HCT116 (cell line): Measurements from ENCODE around the gene SIVA1. TPM values are rescaled to one million over a fixed set of nuclear protein-coding genes. Genes with fewer than 3 reads are reported as not detected.

Experiments used
- ATAC-seq: fragments of 200-7000 bp; cut with Tn5 transposase; 2 replicates; pipeline ENCODE4 v1.9.1; 2020; ENCODE audit warnings: mild to moderate bottlenecking, moderate library complexity
- BruUV-seq: library from RNA; stranded (reverse); fragments of 400-500 nt; replicated peaks from 2 replicates; lab custom pipeline; 2021; lab: Mats Ljungman, UMichigan
- CTCF ChIA-PET: fragments of 300-600 bp; sonication (Branson Sonifier 250); formaldehyde crosslinking; loops from one replicate; lab custom pipeline; 2021; ENCODE audit warnings: antibody characterized with exemption; lab: Charles Lee
- POLR2A ChIA-PET: fragments of 300-600, 350-600 bp; sonication (Branson Sonifier 250); formaldehyde crosslinking; loops from one replicate; lab custom pipeline; 2021; ENCODE audit warnings: antibody characterized with exemption; lab: Charles Lee
- RAD21 ChIA-PET, 2 experiments: fragments of 300-600 bp; sonication (Branson Sonifier 250); formaldehyde crosslinking; loops; one replicate each; lab custom pipeline; 2023; ENCODE audit warnings: low total read pairs in 2 of 2; ENCODE audit not compliant: uncharacterized antibody in 2 of 2, unreplicated experiment in 2 of 2, low non-redundant PET in 1 of 2; lab: Charles Lee
- DNase-seq: peaks from one replicate; pipeline ENCODE4 v3.0.0-alpha.2; 2010; ENCODE audit warnings: low read depth, low spot score
- H2AFZ ChIP-seq: fragments of 200-600 bp; shearing (Covaris generic), sonication (generic); 2 replicates; pipeline ENCODE4 v1.6.1; 2017; ENCODE audit warnings: low read depth, mixed run types, mixed read lengths, antibody characterized with exemption, low read length; ENCODE audit not compliant: poor library complexity, severe bottlenecking
- H3K27ac ChIP-seq: 2 replicates; pipeline ENCODE4 v1.5.1; 2012; ENCODE audit warnings: low read depth, low read length
- H3K27me3 ChIP-seq: fragments of 200-600 bp; sonication (generic); 2 replicates; pipeline ENCODE4 v1.6.1; 2016; ENCODE audit warnings: mixed run types, low read length, mixed read lengths; ENCODE audit not compliant: insufficient read depth
- H3K36me3 ChIP-seq, 2 experiments: fragments of 200-500 bp in 1 of 2; fragments of 200-600 bp in 1 of 2; sonication (Bioruptor generic) in 1 of 2; sonication (generic) in 1 of 2; 2 replicates each; pipeline versions ENCODE4 v1.5.1 to v1.6.1; 2014 to 2016; ENCODE audit warnings: low read length in 2 of 2, inconsistent platforms in 1 of 2, mixed read lengths in 1 of 2, mixed run types in 1 of 2; ENCODE audit not compliant: insufficient read depth in 2 of 2, control insufficient read depth in 1 of 2
- H3K4me1 ChIP-seq, 2 experiments: fragments of 200-600 bp in 1 of 2; sonication (generic) in 1 of 2; 2 replicates each; pipeline versions ENCODE4 v1.5.1 to v1.6.1; 2012 to 2017; ENCODE audit warnings: low read length in 2 of 2, inconsistent platforms in 1 of 2, mild to moderate bottlenecking in 1 of 2, mixed read lengths in 1 of 2, mixed run types in 1 of 2, moderate library complexity in 1 of 2; ENCODE audit not compliant: insufficient read depth in 2 of 2, control insufficient read depth in 1 of 2
- H3K4me2 ChIP-seq: fragments of 200-600 bp; sonication (generic); 2 replicates; pipeline ENCODE4 v1.6.1; 2017; ENCODE audit warnings: mixed run types, low read length, mixed read lengths
- H3K4me3 ChIP-seq, 2 experiments: fragments of 200-600 bp in 1 of 2; sonication (generic) in 1 of 2; replicated peaks in 1 of 2; 2 replicates each; pipeline ENCODE4 v1.5.1; 2011 to 2016; ENCODE audit warnings: low read length in 2 of 2, control low read depth in 1 of 2, low read depth in 1 of 2, mild to moderate bottlenecking in 1 of 2, mixed read lengths in 1 of 2, mixed run types in 1 of 2
- H3K79me2 ChIP-seq: fragments of 200-600 bp; sonication (generic); 2 replicates; pipeline ENCODE4 v1.6.1; 2017; ENCODE audit warnings: mild to moderate bottlenecking, mixed run types, low read length, moderate library complexity, mixed read lengths; ENCODE audit not compliant: insufficient read depth
- H3K9ac ChIP-seq: fragments of 200-600 bp; sonication (generic); 2 replicates; pipeline ENCODE4 v1.6.1; 2016; ENCODE audit warnings: low read length, mixed read lengths
- H3K9me2 ChIP-seq: fragments of 200-600 bp; sonication (generic), shearing (Covaris generic); 2 replicates; pipeline ENCODE4 v1.6.1; 2017; ENCODE audit warnings: mixed run types, mild to moderate bottlenecking, moderate library complexity; ENCODE audit not compliant: insufficient read depth
- H3K9me3 ChIP-seq, 2 experiments: fragments of 200-500 bp in 1 of 2; fragments of 200-600 bp in 1 of 2; sonication (Bioruptor generic) in 1 of 2; sonication (generic) in 1 of 2; 2 replicates each; pipeline ENCODE4 v1.6.1; 2014 to 2017; ENCODE audit warnings: low read length in 2 of 2, mixed read lengths in 2 of 2, inconsistent platforms in 1 of 2, low read depth in 1 of 2, mild to moderate bottlenecking in 1 of 2, mixed run types in 1 of 2, moderate library complexity in 1 of 2; ENCODE audit not compliant: control insufficient read depth in 1 of 2, insufficient read depth in 1 of 2
- H4K20me1 ChIP-seq: fragments of 200-600 bp; sonication (generic), shearing (Covaris generic); 2 replicates; pipeline ENCODE4 v1.6.1; 2017; ENCODE audit warnings: mixed run types, mild to moderate bottlenecking, moderate library complexity; ENCODE audit not compliant: insufficient read depth
- ATF3 ChIP-seq: IDR thresholded peaks from 2 replicates; pipeline ENCODE4 v1.6.1; 2012
- CEBPB ChIP-seq: IDR thresholded peaks from 2 replicates; pipeline ENCODE4 v1.6.1; 2012; ENCODE audit warnings: low read depth
- ELF1 ChIP-seq: IDR thresholded peaks from 2 replicates; pipeline ENCODE4 v1.6.1; 2012; ENCODE audit warnings: low read depth, borderline replicate concordance
- EZH2 ChIP-seq: fragments of 200-600 bp; sonication (generic); IDR thresholded peaks from 2 replicates; pipeline ENCODE4 v1.6.1; 2017; ENCODE audit warnings: antibody characterized with exemption, mixed run types
- EZH2phosphoT487 ChIP-seq: fragments of 200-600 bp; IDR thresholded peaks from 2 replicates; pipeline ENCODE4 v1.6.1; 2018; ENCODE audit warnings: antibody characterized with exemption, borderline replicate concordance
- FOSL1 ChIP-seq: IDR thresholded peaks from 2 replicates; pipeline ENCODE4 v1.6.1; 2012; ENCODE audit warnings: low read depth
- MAX ChIP-seq: IDR thresholded peaks from 2 replicates; pipeline ENCODE4 v1.6.1; 2012
- POLR2AphosphoS5 ChIP-seq: IDR thresholded peaks from 2 replicates; pipeline ENCODE4 v1.6.1; 2011; ENCODE audit warnings: mild to moderate bottlenecking, low read depth, low read length, moderate library complexity
- RAD21 ChIP-seq: IDR thresholded peaks from 2 replicates; pipeline ENCODE4 v1.6.1; 2012; ENCODE audit warnings: low read depth, mild to moderate bottlenecking
- REST ChIP-seq: IDR thresholded peaks from 2 replicates; pipeline ENCODE4 v1.6.1; 2012; ENCODE audit warnings: low read depth
- SRF ChIP-seq: IDR thresholded peaks from 2 replicates; pipeline ENCODE4 v1.6.1; 2012; ENCODE audit warnings: low read depth
- TCF7L2 ChIP-seq: IDR thresholded peaks from 2 replicates; pipeline ENCODE4 v1.7.0; 2011; ENCODE audit warnings: borderline replicate concordance, inconsistent platforms; ENCODE audit not compliant: insufficient read depth, insufficient read length; ENCODE audit errors: extremely low read depth
- YY1 ChIP-seq: IDR thresholded peaks from 2 replicates; pipeline ENCODE4 v1.6.1; 2011; ENCODE audit warnings: low read length, low read depth, moderate library complexity, mild to moderate bottlenecking; ENCODE audit not compliant: insufficient replicate concordance; ENCODE audit errors: extremely low read depth
- ZBTB33 ChIP-seq: IDR thresholded peaks from 2 replicates; pipeline ENCODE4 v1.6.1; 2011; ENCODE audit warnings: mild to moderate bottlenecking, low read length, moderate library complexity; ENCODE audit not compliant: insufficient replicate concordance; ENCODE audit errors: extremely low read depth
- ZFX ChIP-seq: fragments of 450-650 bp; IDR thresholded peaks from 2 replicates; pipeline ENCODE4 v1.6.1; 2017
- ZNF274 ChIP-seq: fragments of 200-500 bp; sonication (Bioruptor generic); IDR thresholded peaks from 2 replicates; pipeline ENCODE4 v1.6.1; 2014; ENCODE audit warnings: mild to moderate bottlenecking, low read depth, low read length, inconsistent platforms
- intact Hi-C: fragments of 100-400 bp; cut with micrococcal nuclease; formaldehyde crosslinking; loops from 2 replicates; pipeline ENCODE4 v1.10.0; 2022
- total RNA-seq: library from RNA; stranded (reverse); gene quantifications from one replicate; pipeline ENCODE4 v1.2.1, GENCODE V29; 2021; ENCODE audit not compliant: unreplicated experiment

The SIVA1 gene
- total RNA-seq, 1 experiment from 2014 or later = 141 TPM

GRCh38 chr14:104770072-104770579, 17.2 kb downstream of the SIVA1 start:
- no peaks in the 10 kb centered on the region for H3K9me2 ChIP-seq
- ATAC-seq (no peak), DNase-seq (no peak)
- ChIA-PET POLR2A (no interaction called here), CTCF (interaction anchor here (1.4 to 3.1 kb wide), 2 partner anchors 17 to 56 kb away, joined by 5 to 29 read pairs; partner anchors contain the start of gene SIVA1), RAD21 (no interaction called here)
- H3K9ac ChIP-seq = no peak overlapping the region
- intact Hi-C loops = no loop called here
- no peaks in the 10 kb centered on the region for H4K20me1 ChIP-seq
- no peak overlapping the region for H3K4me2 ChIP-seq
- H3K79me2 ChIP-seq = no peaks in the 10 kb centered on the region
- H3K27me3 ChIP-seq = no peaks in the 10 kb centered on the region
- peaks cover 0 to 11% of the 10 kb centered on the region in 2 experiments; a peak in 2 of 4 replicates for H3K9me3 ChIP-seq
- H2AFZ ChIP-seq = no peak overlapping the region
- BruUV-seq = no TSS peak
- H3K4me1 ChIP-seq = peaks cover 3 to 9% of the 10 kb centered on the region in 2 experiments; a peak in 3 of 4 replicates
- H3K4me3 ChIP-seq = no peak overlapping the region
- H3K36me3 ChIP-seq = peaks cover 0 to 37% of the 10 kb centered on the region in 2 experiments; a peak in 3 of 4 replicates
- no peak overlapping the region for H3K27ac ChIP-seq
- TF ChIP-seq ELF1 = no peak
- no peak for TF ChIP-seq ZNF274
- no peak for TF ChIP-seq EZH2phosphoT487
- no peak for TF ChIP-seq YY1
- no peak for TF ChIP-seq ATF3
- TF ChIP-seq SRF = no peak
- no peak for TF ChIP-seq ZFX
- no peak for TF ChIP-seq REST
- no peak for TF ChIP-seq ZBTB33
- TF ChIP-seq EZH2 = no peak
- no peak for TF ChIP-seq MAX
- TF ChIP-seq POLR2AphosphoS5 = no peak
- no peak for TF ChIP-seq FOSL1
- TF ChIP-seq CEBPB = no peak
- no peak for TF ChIP-seq RAD21
- TF ChIP-seq TCF7L2 = no peak
